Measurements from ENCODE around the gene TBC1D4.

The TBC1D4 gene

DNA sequence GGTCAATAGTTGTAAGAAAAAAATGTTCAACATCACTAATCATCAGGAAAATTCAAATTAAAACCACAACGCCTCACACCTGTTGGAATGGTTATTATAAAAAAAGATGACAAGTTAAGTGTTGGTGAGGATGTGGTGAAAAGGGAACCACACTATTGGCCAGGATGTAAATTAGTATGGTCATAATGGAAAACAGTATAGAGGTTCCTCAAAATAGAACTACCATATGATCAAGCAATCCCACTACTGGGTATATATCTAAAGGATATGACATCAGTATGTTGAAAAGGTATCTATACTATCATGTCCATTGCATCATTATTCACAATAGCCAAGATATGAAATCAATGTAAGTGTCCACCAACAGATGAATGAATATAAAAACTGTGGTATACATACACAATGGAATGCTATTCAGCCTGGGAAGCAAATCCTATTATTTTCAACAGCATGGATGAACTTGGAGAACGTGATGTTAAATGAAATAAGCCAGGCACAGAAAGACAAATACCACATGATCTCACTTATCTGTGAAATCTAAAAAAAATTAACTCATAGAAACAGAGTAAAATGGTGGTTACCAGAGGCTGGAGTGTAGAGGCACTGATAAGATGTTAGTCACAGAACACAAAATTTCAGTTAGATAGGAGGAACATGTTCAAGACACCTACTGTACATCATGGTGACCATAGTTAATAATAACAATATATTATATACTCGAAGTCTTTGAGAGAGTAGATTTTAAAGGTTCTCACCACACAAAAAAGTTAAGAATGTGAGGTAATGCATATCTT lies 56.6 kb downstream of the TBC1D4 start:
- TF ChIP-seq CTCF (IDR thresholded peaks at IDR 0.05; ENCODE audit: low read depth, low read length), result no peak
- Histone ChIP-seq H3K4me3 (ENCODE audit: low read depth, low read length) (no peak overlapping the region), H3K9me3 (ENCODE audit: severe bottlenecking) (no peaks in the 10 kb centered on the region), H3K36me3 (no peaks in the 10 kb centered on the region), H3K27ac (no peak overlapping the region), H3K27me3 (ENCODE audit: insufficient read depth, low read depth, severe bottlenecking) (no peaks in the 10 kb centered on the region)
- no peak for DNase-seq

DNA sequence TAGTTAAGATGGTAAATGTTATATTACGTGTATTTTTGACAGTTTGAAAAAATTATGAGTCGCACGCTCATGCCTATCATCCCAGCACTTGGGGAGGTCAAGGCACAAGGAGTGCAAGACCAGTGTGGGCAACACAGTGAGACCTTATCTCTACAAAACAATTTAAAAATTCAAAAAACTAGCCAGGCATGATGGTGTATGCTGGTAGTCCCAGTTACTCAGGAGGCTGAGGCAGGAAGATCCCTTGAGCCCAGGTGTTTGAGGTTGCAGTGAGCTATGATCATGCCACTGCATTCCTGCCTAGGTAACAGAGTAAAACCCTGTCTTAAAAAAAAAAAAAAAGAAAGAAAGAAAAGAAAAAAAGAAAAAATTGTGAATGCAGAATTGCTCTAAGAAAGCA lies 58.0 kb downstream of the TBC1D4 start:
- H3K27ac ChIP-seq, result no peak overlapping the region
- no peak for TF ChIP-seq CTCF (IDR thresholded peaks at IDR 0.05; ENCODE audit: low read depth, low read length)
- H3K9me3 ChIP-seq (ENCODE audit: severe bottlenecking), result no peaks in the 10 kb centered on the region
- H3K27me3 ChIP-seq (ENCODE audit: insufficient read depth, low read depth, severe bottlenecking), result no peaks in the 10 kb centered on the region
- H3K4me3 ChIP-seq (ENCODE audit: low read depth, low read length), result no peak overlapping the region
- DNase-seq, result no peak
- no peaks in the 10 kb centered on the region for H3K36me3 ChIP-seq

- Histone ChIP-seq H3K27me3 (ENCODE audit: insufficient read depth, low read depth, severe bottlenecking) (no peaks in the 10 kb centered on the region), H3K36me3 (no peaks in the 10 kb centered on the region), H3K27ac (no peak overlapping the region), H3K4me3 (ENCODE audit: low read depth, low read length) (no peak overlapping the region), H3K9me3 (ENCODE audit: severe bottlenecking) (no peaks in the 10 kb centered on the region)
- no peak for DNase-seq
- TF ChIP-seq CTCF (IDR thresholded peaks at IDR 0.05; ENCODE audit: low read depth, low read length), result no peak
These were observed 59.9 kb downstream of the TBC1D4 start for GRCh38 chr13:75422028-75422427.

- TF ChIP-seq CTCF (IDR thresholded peaks at IDR 0.05; ENCODE audit: low read depth, low read length), result no peak
- no peak for DNase-seq
- Histone ChIP-seq H3K9me3 (ENCODE audit: severe bottlenecking) (no peaks in the 10 kb centered on the region), H3K27ac (no peak overlapping the region), H3K36me3 (no peaks in the 10 kb centered on the region), H3K4me3 (ENCODE audit: low read depth, low read length) (no peak overlapping the region), H3K27me3 (ENCODE audit: insufficient read depth, low read depth, severe bottlenecking) (no peaks in the 10 kb centered on the region)
These were observed 60.8 kb downstream of the TBC1D4 start for GRCh38 chr13:75421133-75421532.

DNA sequence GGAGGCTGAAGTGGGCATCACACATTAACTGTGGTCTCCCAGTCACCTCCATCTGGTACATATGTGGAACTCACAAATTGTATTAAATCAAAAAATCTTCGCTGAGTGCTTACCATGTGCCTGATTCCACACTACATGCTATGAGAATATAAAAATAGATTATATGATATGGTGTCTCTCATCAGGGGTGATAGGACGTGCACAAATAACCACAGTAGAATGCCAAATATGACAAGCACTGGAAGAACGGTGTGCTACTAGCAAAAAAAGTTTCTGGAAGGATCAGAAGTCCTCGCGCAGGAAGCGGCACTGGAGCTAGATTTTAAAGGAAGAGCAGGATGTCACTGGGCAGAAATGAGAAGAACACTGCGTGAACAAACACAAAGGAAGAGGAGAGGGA lies 62.3 kb downstream of the TBC1D4 start:
- Histone ChIP-seq H3K9me3 (ENCODE audit: severe bottlenecking) (no peaks in the 10 kb centered on the region), H3K27me3 (ENCODE audit: insufficient read depth, low read depth, severe bottlenecking) (no peaks in the 10 kb centered on the region), H3K36me3 (no peaks in the 10 kb centered on the region), H3K27ac (no peak overlapping the region), H3K4me3 (ENCODE audit: low read depth, low read length) (no peak overlapping the region)
- DNase-seq, result no peak
- TF ChIP-seq CTCF (IDR thresholded peaks at IDR 0.05; ENCODE audit: low read depth, low read length), result no peak

DNA sequence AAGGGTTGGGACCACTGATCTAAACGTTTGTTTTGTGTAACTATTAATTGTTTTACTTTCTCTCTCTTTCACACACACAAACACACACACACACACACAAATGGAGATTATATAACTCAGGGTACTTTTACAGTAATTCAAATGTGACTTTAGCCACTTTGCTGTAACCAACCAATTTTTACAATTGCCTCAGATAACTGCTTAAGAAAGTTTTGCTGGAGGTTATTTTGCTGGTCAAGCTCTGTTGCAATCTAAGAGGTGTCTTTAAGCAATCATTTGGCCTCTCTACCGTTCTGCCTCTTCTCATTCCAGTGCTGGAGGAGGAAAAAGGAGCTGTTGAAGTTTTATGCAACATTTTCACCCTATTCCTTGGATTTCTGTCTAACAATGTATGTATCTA lies 63.0 kb downstream of the TBC1D4 start:
- Histone ChIP-seq H3K27ac (no peak overlapping the region), H3K9me3 (ENCODE audit: severe bottlenecking) (no peaks in the 10 kb centered on the region), H3K36me3 (no peaks in the 10 kb centered on the region), H3K27me3 (ENCODE audit: insufficient read depth, low read depth, severe bottlenecking) (no peaks in the 10 kb centered on the region), H3K4me3 (ENCODE audit: low read depth, low read length) (no peak overlapping the region)
- TF ChIP-seq CTCF (IDR thresholded peaks at IDR 0.05; ENCODE audit: low read depth, low read length), result no peak
- no peak for DNase-seq

All from WERI-Rb-1 (cell line).